H1 (cell line): ENCODE data around the gene BACE2. TPM values are rescaled to one million over a fixed set of nuclear protein-coding genes. Genes with fewer than 3 reads are reported as not detected.

ENCODE experiments used
- CTCF ChIA-PET: fragments of 300-600 bp; sonication (Branson Sonifier 250); formaldehyde crosslinking; loops from one replicate; lab custom pipeline; 2021; ENCODE audit not compliant: partially characterized antibody; lab: Charles Lee
- POLR2A ChIA-PET: fragments of 300-600 bp; sonication (Branson Sonifier 250); formaldehyde crosslinking; loops from one replicate; lab custom pipeline; 2021; ENCODE audit warnings: inconsistent platforms; ENCODE audit not compliant: partially characterized antibody; lab: Charles Lee
- DNase-seq, 2 experiments: peaks; one replicate each; pipeline versions ENCODE4 v3.0.0 to v3.0.0-alpha.2; 2010 to 2022; ENCODE audit warnings: low spot score in 2 of 2, low read depth in 1 of 2, mixed read lengths in 1 of 2
- FAIRE-seq: peaks from 2 replicates; lab custom pipeline; 2011; peaks lifted over from hg19 to GRCh38; lab: Jason Lieb, UNC
- H2AFZ ChIP-seq: 2 replicates; pipeline ENCODE4 v1.8.1; 2012; ENCODE audit warnings: low read length, inconsistent platforms
- H2AK5ac ChIP-seq: 2 replicates; pipeline ENCODE4 v1.6.1; 2013; ENCODE audit warnings: low read depth, low read length
- H2BK120ac ChIP-seq: replicated peaks from 2 replicates; pipeline ENCODE3; 2013; ENCODE audit warnings: low read depth, low read length, inconsistent platforms
- H2BK12ac ChIP-seq: 2 replicates; pipeline ENCODE4 v1.6.1; 2013; ENCODE audit warnings: low read depth, low read length
- H2BK15ac ChIP-seq: 2 replicates; pipeline ENCODE4 v1.6.1; 2013; ENCODE audit warnings: low read length
- H2BK20ac ChIP-seq: 2 replicates; pipeline ENCODE4 v1.6.1; 2013; ENCODE audit warnings: low read length
- H2BK5ac ChIP-seq: 2 replicates; pipeline ENCODE4 v1.6.1; 2013; ENCODE audit warnings: low read depth, low read length
- H3K14ac ChIP-seq: 2 replicates; pipeline ENCODE4 v1.6.1; 2013; ENCODE audit warnings: inconsistent platforms; ENCODE audit not compliant: insufficient read length
- H3K18ac ChIP-seq: 2 replicates; pipeline ENCODE4 v1.6.1; 2013; ENCODE audit warnings: low read length; ENCODE audit errors: extremely low read depth
- H3K23ac ChIP-seq: 2 replicates; pipeline ENCODE4 v1.6.1; 2013; ENCODE audit warnings: inconsistent platforms; ENCODE audit not compliant: insufficient read length
- H3K23me2 ChIP-seq: 2 replicates; pipeline ENCODE4 v1.6.1; 2013; ENCODE audit warnings: low read depth, low read length
- H3K27ac ChIP-seq: 2 replicates; pipeline ENCODE4 v1.6.1; 2011; ENCODE audit warnings: low read depth, low read length, inconsistent platforms
- H3K27me3 ChIP-seq, 4 experiments: replicated peaks in 1 of 4; 1 replicate in 1 of 4; 2 replicates in 3 of 4; pipeline versions ENCODE4 v1.6.1 to v1.8.1; 2011 to 2013; ENCODE audit warnings: low read length in 3 of 4, mild to moderate bottlenecking in 3 of 4, inconsistent platforms in 2 of 4, mixed read lengths in 2 of 4, moderate library complexity in 1 of 4; ENCODE audit not compliant: control insufficient read depth in 3 of 4, insufficient read depth in 3 of 4; ENCODE audit errors: extremely low read depth in 1 of 4
- H3K36me3 ChIP-seq, 4 experiments: 2 replicates each; pipeline versions ENCODE4 v1.6.1 to v1.8.1; 2011 to 2013; ENCODE audit warnings: mild to moderate bottlenecking in 4 of 4, low read length in 3 of 4, moderate library complexity in 2 of 4, control low read depth in 1 of 4, inconsistent platforms in 1 of 4; ENCODE audit not compliant: insufficient read depth in 4 of 4, control insufficient read depth in 2 of 4
- H3K4ac ChIP-seq: replicated peaks from 2 replicates; pipeline ENCODE3; 2013; ENCODE audit warnings: low read length, low read depth, mixed read lengths, inconsistent platforms; ENCODE audit not compliant: insufficient read length
- H3K4me1 ChIP-seq, 4 experiments: replicated peaks in 1 of 4; 1 replicate in 1 of 4; 2 replicates in 3 of 4; pipeline versions ENCODE4 v1.6.1 to v1.8.1; 2011 to 2013; ENCODE audit warnings: low read length in 3 of 4, inconsistent platforms in 2 of 4, mixed read lengths in 1 of 4; ENCODE audit not compliant: insufficient read depth in 4 of 4, control insufficient read depth in 3 of 4
- H3K4me2 ChIP-seq, 2 experiments: 2 replicates each; pipeline versions ENCODE4 v1.6.1 to v1.8.1; 2011 to 2013; ENCODE audit warnings: low read depth in 2 of 2, low read length in 2 of 2, control low read depth in 1 of 2, inconsistent platforms in 1 of 2, mild to moderate bottlenecking in 1 of 2; ENCODE audit not compliant: insufficient read depth in 1 of 2
- H3K4me3 ChIP-seq, 4 experiments: fragments of 200-600, 300-600 bp in 1 of 4; sonication (generic), shearing (Covaris generic), sonication (Bioruptor Twin) in 1 of 4; 2 replicates each; pipeline versions ENCODE4 v1.5.1 to v1.8.1; 2011 to 2016; ENCODE audit warnings: low read length in 4 of 4, low read depth in 3 of 4, control low read depth in 2 of 4, inconsistent platforms in 2 of 4, mild to moderate bottlenecking in 2 of 4, mixed read lengths in 1 of 4, moderate library complexity in 1 of 4; ENCODE audit not compliant: insufficient read depth in 2 of 4; ENCODE audit errors: extremely low read depth in 1 of 4
- H3K56ac ChIP-seq: replicated peaks from 2 replicates; pipeline ENCODE3; 2013; ENCODE audit warnings: low read depth, mild to moderate bottlenecking, mixed read lengths, low read length, inconsistent platforms; ENCODE audit not compliant: insufficient read length
- H3K79me1 ChIP-seq: 2 replicates; pipeline ENCODE4 v1.6.1; 2013; ENCODE audit warnings: low read depth, low read length, control low read depth
- H3K79me2 ChIP-seq, 2 experiments: 2 replicates each; pipeline versions ENCODE4 v1.6.1 to v1.8.1; 2012 to 2013; ENCODE audit warnings: low read length in 2 of 2, mild to moderate bottlenecking in 2 of 2, inconsistent platforms in 1 of 2; ENCODE audit not compliant: insufficient read depth in 2 of 2, control insufficient read depth in 1 of 2
- H3K9ac ChIP-seq, 4 experiments: replicated peaks in 1 of 4; 1 replicate in 1 of 4; 2 replicates in 3 of 4; pipeline versions ENCODE4 v1.6.1 to v1.8.1; 2011 to 2013; ENCODE audit warnings: low read depth in 3 of 4, low read length in 3 of 4, control low read depth in 2 of 4, mild to moderate bottlenecking in 2 of 4, moderate library complexity in 2 of 4, inconsistent platforms in 1 of 4; ENCODE audit errors: extremely low read depth in 1 of 4
- H3K9me3 ChIP-seq, 2 experiments: 2 replicates each; pipeline versions ENCODE4 v1.6.1 to v1.8.1; 2012 to 2013; ENCODE audit warnings: mild to moderate bottlenecking in 2 of 2, moderate library complexity in 2 of 2, control low read depth in 1 of 2, inconsistent platforms in 1 of 2, low read depth in 1 of 2, low read length in 1 of 2, mixed read lengths in 1 of 2; ENCODE audit not compliant: insufficient read depth in 2 of 2
- H4K20me1 ChIP-seq, 2 experiments: replicated peaks in 1 of 2; 2 replicates each; pipeline versions ENCODE3 to v1.8.1; 2011 to 2013; ENCODE audit warnings: inconsistent platforms in 2 of 2, low read length in 2 of 2, mild to moderate bottlenecking in 1 of 2; ENCODE audit not compliant: insufficient read depth in 2 of 2, control insufficient read depth in 1 of 2
- H4K5ac ChIP-seq: 2 replicates; pipeline ENCODE4 v1.6.1; 2013; ENCODE audit warnings: low read length, low read depth, mixed read lengths, inconsistent platforms; ENCODE audit not compliant: insufficient read length
- H4K8ac ChIP-seq: 2 replicates; pipeline ENCODE4 v1.8.0; 2013; ENCODE audit warnings: mild to moderate bottlenecking, moderate library complexity, low read length, inconsistent platforms; ENCODE audit not compliant: insufficient read depth; ENCODE audit errors: extremely low read depth
- H4K91ac ChIP-seq: replicated peaks from 2 replicates; pipeline ENCODE3; 2013; ENCODE audit warnings: low read length, mixed read lengths, inconsistent platforms; ENCODE audit not compliant: insufficient read length
- BCL11A ChIP-seq, 2 experiments: IDR thresholded peaks; one replicate each; pipeline ENCODE4 v1.6.1; 2011; ENCODE audit warnings: low read depth in 2 of 2, low read length in 2 of 2, mild to moderate bottlenecking in 2 of 2
- CHD2 ChIP-seq: IDR thresholded peaks from 2 replicates; pipeline ENCODE4 v1.6.1; 2012; ENCODE audit warnings: low read length, improper control_type of control experiment
- EGR1 ChIP-seq: IDR thresholded peaks from 2 replicates; pipeline ENCODE4 v1.6.1; 2011; ENCODE audit warnings: low read depth, low read length, borderline replicate concordance
- POLR2AphosphoS5 ChIP-seq: IDR thresholded peaks from 2 replicates; pipeline ENCODE4 v1.6.1; 2011; ENCODE audit warnings: low read depth, low read length
- POU5F1 ChIP-seq: IDR thresholded peaks from 2 replicates; pipeline ENCODE4 v1.6.1; 2011; ENCODE audit warnings: low read depth, mild to moderate bottlenecking, low read length, moderate library complexity
- SAP30 ChIP-seq: fragments of 300-600 bp; sonication (generic); IDR thresholded peaks from 2 replicates; pipeline ENCODE4 v1.7.1; 2012; ENCODE audit warnings: low read length, moderate library complexity, mild to moderate bottlenecking, inconsistent platforms; ENCODE audit not compliant: insufficient read depth, insufficient replicate concordance
- YY1 ChIP-seq: IDR thresholded peaks from 2 replicates; pipeline ENCODE4 v1.6.1; 2011; ENCODE audit warnings: low read depth, mild to moderate bottlenecking, low read length
- WGBS, 2 experiments: shearing (Covaris generic) in 1 of 2; methylation state at CpG; one replicate each; pipeline versions ENCODE4 v1.1.6 to v1.1.7; 2013 to 2015; ENCODE audit warnings: low lambda C conversion rate in 2 of 2, mixed read lengths in 2 of 2, inconsistent platforms in 1 of 2, low coverage in 1 of 2, missing lambda C conversion rate in 1 of 2; ENCODE audit not compliant: insufficient replicate concordance in 2 of 2, insufficient coverage in 1 of 2, insufficient read length in 1 of 2; ENCODE audit errors: extremely low coverage in 1 of 2, missing lambda C conversion rate in 1 of 2; 5-methylcytosine and 5-hydroxymethylcytosine counted together
- polyA plus RNA-seq, 7 experiments: library from polyadenylated mRNA; depleted of rRNA in 3 of 7; stranded (reverse) in 5 of 7; unstranded in 2 of 7; fragments of >200 nt in 5 of 7; fragments of 200-250 nt in 2 of 7; gene quantifications; 1 replicate in 5 of 7; 2 replicates in 1 of 7; 4 replicates in 1 of 7; pipeline versions ENCODE4 v1.2.1 to v1.2.3, GENCODE V29; 2011 to 2013; ENCODE audit warnings: missing spikeins in 2 of 7, mixed read lengths in 2 of 7
- total RNA-seq: library from RNA; stranded (reverse); fragmentation: NEBNext Ultra II Directional; extraction: Animal tissue kit (Norgen Biotek cat#: 25700); gene quantifications from 2 replicates; pipeline ENCODE4 v1.2.1, GENCODE V29; 2021

BACE2 gene
- total and polyA plus RNA-seq, 2 of the 8 experiments (the other 6 are each of a cell fraction or from before 2014, with no cell fraction given) = 8.1 to 10.9 TPM

- Histone ChIP-seq H3K36me3 (no peaks in the 10 kb centered on the region), H3K27me3 (no peaks in the 10 kb centered on the region; a peak in 1 of 7 replicates), H3K4me3 (no peak overlapping the region), H3K79me2 (no peaks in the 10 kb centered on the region), H4K8ac (no peak overlapping the region), H2BK120ac (no peak overlapping the region), H3K4ac (no peak overlapping the region), H3K4me2 (no peak overlapping the region), H2AK5ac (no peak overlapping the region), H3K56ac (no peak overlapping the region), H3K9ac (no peak overlapping the region), H2BK20ac (no peak overlapping the region), H2BK12ac (no peak overlapping the region), H4K20me1 (no peaks in the 10 kb centered on the region), H3K18ac (no peak overlapping the region), H3K4me1 (no peaks in the 10 kb centered on the region), H3K23me2 (no peaks in the 10 kb centered on the region), H3K79me1 (no peaks in the 10 kb centered on the region), H3K27ac (no peak overlapping the region), H3K23ac (no peak overlapping the region), H2BK15ac (no peak overlapping the region), H2BK5ac (no peak overlapping the region), H4K91ac (no peak overlapping the region), H2AFZ (no peak overlapping the region), H3K14ac (no peak overlapping the region), H4K5ac (no peak overlapping the region), H3K9me3 (peaks cover 5 to 13% of the 10 kb centered on the region in 2 experiments)
- 85% methylated on average over 1 of the region's 1 CpG; no CpG with 5 or more reads in 1 of the 2 experiments for WGBS, 2 experiments
- CTCF ChIA-PET = interaction anchor here (1.1 to 1.3 kb wide), 2 partner anchors 11 to 12 kb away, joined by 3 to 6 read pairs; no protein-coding TSS in a partner anchor
- POLR2A ChIA-PET = no interaction called here
- TF ChIP-seq EGR1 = no peak
- TF ChIP-seq CHD2 = no peak
- no peak for TF ChIP-seq POLR2AphosphoS5
- TF ChIP-seq POU5F1 = no peak
- no peak for TF ChIP-seq BCL11A (IDR thresholded peaks at IDR 0.05; ENCODE audit: low read depth in 2 of 2, low read length in 2 of 2)
- no peak for TF ChIP-seq YY1
- TF ChIP-seq SAP30 = no peak
- DNase-seq (no peak), FAIRE-seq (no peak)
Observed at GRCh38 chr21:41294548-41295231, 126.7 kb downstream of the BACE2 start.
